Liver (tissue), 9 donors: ENCODE data around the gene LSM14B. TPM values are rescaled to one million over a fixed set of nuclear protein-coding genes. Genes with fewer than 3 reads are reported as not detected.
A peak's percentile ranks its signal among the peaks of the same experiment; 100 is the strongest.

ENCODE experiments used
- DNase-seq: peaks from one replicate; pipeline ENCODE4 v3.0.0-alpha.2; 2017; ENCODE audit warnings: low spot score
- H3K27ac ChIP-seq, 2 donors: one replicate each; pipeline ENCODE4 v1.7.0; 2013; ENCODE audit warnings: inconsistent platforms in 2 of 2, low read length in 2 of 2, control low read depth in 1 of 2, low read depth in 1 of 2, mild to moderate bottlenecking in 1 of 2
- H3K27me3 ChIP-seq, 4 donors: one replicate each; pipeline versions ENCODE4 v1.6.1 to v1.7.0; 2013; ENCODE audit warnings: low read length in 3 of 4, inconsistent platforms in 1 of 4, mild to moderate bottlenecking in 1 of 4, moderate library complexity in 1 of 4; ENCODE audit not compliant: control insufficient read depth in 4 of 4, insufficient read depth in 4 of 4
- H3K36me3 ChIP-seq, 4 donors: one replicate each; pipeline versions ENCODE4 v1.6.1 to v1.7.0; 2013; ENCODE audit warnings: low read length in 3 of 4, mild to moderate bottlenecking in 3 of 4, low read depth in 1 of 4, moderate library complexity in 1 of 4; ENCODE audit not compliant: control insufficient read depth in 4 of 4, insufficient read depth in 3 of 4
- H3K4me1 ChIP-seq, 4 donors: one replicate each; pipeline versions ENCODE4 v1.6.1 to v1.7.0; 2013; ENCODE audit warnings: low read length in 3 of 4, mild to moderate bottlenecking in 3 of 4, moderate library complexity in 1 of 4; ENCODE audit not compliant: control insufficient read depth in 4 of 4, insufficient read depth in 4 of 4
- H3K4me3 ChIP-seq, 3 donors: one replicate each; pipeline versions ENCODE4 v1.6.1 to v1.7.0; 2013; ENCODE audit warnings: low read length in 3 of 3, control low read depth in 1 of 3, low read depth in 1 of 3, mild to moderate bottlenecking in 1 of 3
- H3K9ac ChIP-seq, 2 donors: one replicate each; pipeline ENCODE4 v1.7.0; 2013; ENCODE audit warnings: low read length in 2 of 2, mild to moderate bottlenecking in 2 of 2, moderate library complexity in 2 of 2, control low read depth in 1 of 2, low read depth in 1 of 2
- H3K9me3 ChIP-seq, 4 donors: one replicate each; pipeline versions ENCODE4 v1.6.1 to v1.7.0; 2013; ENCODE audit warnings: low read length in 3 of 4; ENCODE audit not compliant: control insufficient read depth in 4 of 4
- ATF3 ChIP-seq: IDR thresholded peaks from 2 replicates; pipeline ENCODE4 v1.6.1; 2016; ENCODE audit warnings: antibody characterized with exemption
- CTCF ChIP-seq: fragments of 150-350 bp; IDR thresholded peaks from 2 replicates; pipeline ENCODE4 v1.5.1; 2017; ENCODE audit warnings: improper control_type of control experiment, low read depth, low read length; ENCODE audit not compliant: missing input control
- EGR1 ChIP-seq, 2 donors: IDR thresholded peaks; 2 replicates each; pipeline ENCODE4 v1.6.1; 2016 to 2018; ENCODE audit warnings: antibody characterized with exemption in 2 of 2, low read depth in 2 of 2
- GABPA ChIP-seq, 2 donors: IDR thresholded peaks in 1 of 2; conservative IDR thresholded peaks in 1 of 2; 2 replicates each; pipeline ENCODE4 v1.6.1; 2016; ENCODE audit warnings: antibody characterized with exemption in 2 of 2, mild to moderate bottlenecking in 1 of 2, moderate library complexity in 1 of 2
- HNF4A ChIP-seq, 2 donors: conservative IDR thresholded peaks; 2 replicates each; pipeline ENCODE4 v1.6.1; 2016; ENCODE audit warnings: antibody characterized with exemption in 2 of 2, mild to moderate bottlenecking in 2 of 2
- HNF4G ChIP-seq: IDR thresholded peaks from 2 replicates; pipeline ENCODE4 v1.6.1; 2016; ENCODE audit warnings: antibody characterized with exemption
- JUND ChIP-seq, 2 donors: IDR thresholded peaks; 2 replicates each; pipeline ENCODE4 v1.6.1; 2016; ENCODE audit warnings: antibody characterized with exemption in 2 of 2
- MAX ChIP-seq: IDR thresholded peaks from 2 replicates; pipeline ENCODE4 v1.6.1; 2016; ENCODE audit warnings: antibody characterized with exemption
- RAD21 ChIP-seq, 2 donors: IDR thresholded peaks; 2 replicates each; pipeline ENCODE4 v1.6.1; 2016; ENCODE audit warnings: antibody characterized with exemption in 2 of 2, mild to moderate bottlenecking in 2 of 2
- REST ChIP-seq: IDR thresholded peaks from 2 replicates; pipeline ENCODE4 v1.6.1; 2016; ENCODE audit warnings: antibody characterized with exemption, mild to moderate bottlenecking
- RXRA ChIP-seq, 2 donors: IDR thresholded peaks; 2 replicates each; pipeline ENCODE4 v1.6.1; 2017 to 2018; ENCODE audit warnings: antibody characterized with exemption in 2 of 2, mild to moderate bottlenecking in 1 of 2
- SP1 ChIP-seq: IDR thresholded peaks from 2 replicates; pipeline ENCODE4 v1.6.1; 2018; ENCODE audit warnings: antibody characterized with exemption, mild to moderate bottlenecking
- YY1 ChIP-seq: IDR thresholded peaks from 2 replicates; pipeline ENCODE4 v1.6.1; 2016; ENCODE audit warnings: antibody characterized with exemption, mild to moderate bottlenecking
- ZBTB33 ChIP-seq: IDR thresholded peaks from 2 replicates; pipeline ENCODE4 v1.6.1; 2016; ENCODE audit warnings: antibody characterized with exemption
- WGBS: extraction: QIAGEN DNeasy Blood & Tissue Kit; methylation state at CpG from one replicate; pipeline ENCODE4 v1.1.7; 2013; 5-methylcytosine and 5-hydroxymethylcytosine counted together
- polyA plus RNA-seq, 2 donors: library from polyadenylated mRNA; stranded (reverse) in 1 of 2; unstranded in 1 of 2; fragments of 200-250 nt in 1 of 2; fragments of >200 nt in 1 of 2; fragmentation: Nextera tagmentation in 1 of 2; extraction: Ambion mirVana in 1 of 2; gene quantifications; one replicate each; pipeline versions ENCODE4 v1.2.1 to v1.2.3, GENCODE V29; 2013 to 2015
- total RNA-seq, 2 donors: library from RNA; depleted of rRNA; stranded (reverse); fragments of >200 nt; gene quantifications; one replicate each; pipeline ENCODE4 v1.2.3, GENCODE V29; 2014
- donor health status: healthy.
- donor health status: healthy.
- donor health status: healthy.
- donor health status: healthy.
- donor health status: healthy.

LSM14B gene
- total and polyA plus RNA-seq, 4 donors: 0.99 to 15.9 (median 13.3) TPM

- Histone ChIP-seq H3K36me3 (peaks cover 3 to 9% (median 7%) of the 10 kb centered on the region in 4 donors), H3K4me1 (peaks cover 0 to 16% (median 12%) of the 10 kb centered on the region in 4 donors), H3K9ac (peak overlapping the region; percentile 52 to 62), H3K4me3 (peak overlapping the region; percentile 53 to 72 (median 63)), H3K27ac (peak overlapping the region; percentile 89 to 96), H3K9me3 (peaks cover 0 to 3% (median 1%) of the 10 kb centered on the region in 4 donors), H3K27me3 (no peaks in the 10 kb centered on the region)
- 18% methylated on average over 45 of the region's 45 CpGs for WGBS
- no peak for DNase-seq
- TF ChIP-seq EGR1 (IDR thresholded peaks at IDR 0.05; ENCODE audit: low read depth in 2 of 2) (no peak), MAX (no peak), YY1 (no peak), RXRA (IDR thresholded peaks at IDR 0.05) (no peak), HNF4G (no peak), RAD21 (IDR thresholded peaks at IDR 0.05) (no peak), CTCF (no peak), REST (peak; percentile 53), GABPA (IDR thresholded peaks at IDR 0.05 in 1 of 2, conservative IDR thresholded peaks at IDR 0.05 in 1 of 2) (no peak), ATF3 (no peak), SP1 (peak; percentile 20)
Observed at GRCh38 chr20:62120990-62121775, 1.1 kb upstream of the LSM14B start.

- no peaks in the 10 kb centered on the region for H3K27me3 ChIP-seq
- DNase-seq: peak; percentile 60
- TF ChIP-seq RXRA (IDR thresholded peaks at IDR 0.05) (peak in 1 of 2 donors; percentile 12), ZBTB33 (no peak), ATF3 (no peak), SP1 (no peak), HNF4A (conservative IDR thresholded peaks at IDR 0.05) (peak; percentile 4 to 8), JUND (IDR thresholded peaks at IDR 0.05) (no peak), GABPA (IDR thresholded peaks at IDR 0.05 in 1 of 2, conservative IDR thresholded peaks at IDR 0.05 in 1 of 2) (no peak), RAD21 (IDR thresholded peaks at IDR 0.05) (peak in 1 of 2 donors; percentile 43)
- peaks cover 3 to 24% (median 20%) of the 10 kb centered on the region in 4 donors for H3K36me3 ChIP-seq
- H3K9ac ChIP-seq: peak overlapping the region in 1 of 2 donors; percentile 19
- H3K4me3 ChIP-seq: peak overlapping the region; percentile 78 to 88 (median 85)
- H3K9me3 ChIP-seq: no peaks in the 10 kb centered on the region
- H3K4me1 ChIP-seq: peaks cover 0 to 16% (median 12%) of the 10 kb centered on the region in 4 donors
- H3K27ac ChIP-seq: peak overlapping the region; percentile 29 to 71
- 1% methylated on average over 77 of the region's 77 CpGs for WGBS
Observed at GRCh38 chr20:62122654-62123449, 577 bp downstream of the LSM14B start.
